ENCODE data around the gene NSUN6. TPM values are rescaled to one million over a fixed set of nuclear protein-coding genes. Genes with fewer than 3 reads are reported as not detected.

NSUN6 gene
- total and polyA plus RNA-seq, 4 donors = 16.3 to 47.6 (median 25.0) TPM

DNA sequence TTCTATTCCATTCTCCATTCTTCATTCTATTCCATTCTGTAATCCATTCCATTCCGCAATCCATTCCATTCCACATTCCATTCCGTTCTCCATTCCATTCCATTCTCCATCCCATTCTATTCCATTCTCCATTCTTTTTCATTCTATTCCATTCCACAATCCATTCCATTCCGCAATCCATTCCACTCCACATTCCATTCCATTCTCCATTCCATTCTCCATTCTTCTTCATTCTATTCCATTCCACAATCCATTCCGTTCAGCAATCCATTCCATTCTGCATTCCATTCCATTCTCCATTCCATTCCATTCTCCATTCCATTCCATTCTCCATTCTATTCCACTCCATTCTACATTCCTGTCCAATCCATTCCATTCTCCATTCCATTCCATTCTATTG, 85.2 kb downstream of the NSUN6 start:
- H3K4me3 ChIP-seq (ENCODE audit: low read depth in 1 of 3, low read length in 3 of 3) = no peak overlapping the region
- peaks cover 0 to 30% (median 23%) of the 10 kb centered on the region in 4 donors for H3K36me3 ChIP-seq (ENCODE audit: control insufficient read depth in 4 of 4, insufficient read depth in 3 of 4, low read depth in 1 of 4, low read length in 3 of 4)
- H3K27ac ChIP-seq (ENCODE audit: low read depth in 1 of 2, low read length in 2 of 2) = no peak overlapping the region
- TF ChIP-seq JUND (IDR thresholded peaks at IDR 0.05) = no peak
- TF ChIP-seq SP1 (IDR thresholded peaks at IDR 0.05) = no peak
- TF ChIP-seq, protein P1, sequence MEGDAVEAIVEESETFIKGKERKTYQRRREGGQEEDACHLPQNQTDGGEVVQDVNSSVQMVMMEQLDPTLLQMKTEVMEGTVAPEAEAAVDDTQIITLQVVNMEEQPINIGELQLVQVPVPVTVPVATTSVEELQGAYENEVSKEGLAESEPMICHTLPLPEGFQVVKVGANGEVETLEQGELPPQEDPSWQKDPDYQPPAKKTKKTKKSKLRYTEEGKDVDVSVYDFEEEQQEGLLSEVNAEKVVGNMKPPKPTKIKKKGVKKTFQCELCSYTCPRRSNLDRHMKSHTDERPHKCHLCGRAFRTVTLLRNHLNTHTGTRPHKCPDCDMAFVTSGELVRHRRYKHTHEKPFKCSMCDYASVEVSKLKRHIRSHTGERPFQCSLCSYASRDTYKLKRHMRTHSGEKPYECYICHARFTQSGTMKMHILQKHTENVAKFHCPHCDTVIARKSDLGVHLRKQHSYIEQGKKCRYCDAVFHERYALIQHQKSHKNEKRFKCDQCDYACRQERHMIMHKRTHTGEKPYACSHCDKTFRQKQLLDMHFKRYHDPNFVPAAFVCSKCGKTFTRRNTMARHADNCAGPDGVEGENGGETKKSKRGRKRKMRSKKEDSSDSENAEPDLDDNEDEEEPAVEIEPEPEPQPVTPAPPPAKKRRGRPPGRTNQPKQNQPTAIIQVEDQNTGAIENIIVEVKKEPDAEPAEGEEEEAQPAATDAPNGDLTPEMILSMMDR (IDR thresholded peaks at IDR 0.05; ENCODE audit: low read depth, low read length, missing input control) = no peak
- TF ChIP-seq YY1 (IDR thresholded peaks at IDR 0.05) = no peak
- TF ChIP-seq FOXA2 (IDR thresholded peaks at IDR 0.05) = no peak
- TF ChIP-seq EGR1 (IDR thresholded peaks at IDR 0.05; ENCODE audit: low read depth in 2 of 2) = no peak
- no peak for TF ChIP-seq RXRA (IDR thresholded peaks at IDR 0.05)
- TF ChIP-seq REST (IDR thresholded peaks at IDR 0.05) = no peak
- no peak for TF ChIP-seq FOXA1 (IDR thresholded peaks at IDR 0.05)
- no peak for TF ChIP-seq GABPA (IDR thresholded peaks at IDR 0.05 in 1 of 2, conservative IDR thresholded peaks at IDR 0.05 in 1 of 2)
- no peaks in the 10 kb centered on the region for H3K4me1 ChIP-seq (ENCODE audit: control insufficient read depth in 4 of 4, insufficient read depth in 4 of 4, low read length in 3 of 4)
- no peaks in the 10 kb centered on the region for H3K27me3 ChIP-seq (ENCODE audit: control insufficient read depth in 4 of 4, insufficient read depth in 4 of 4, low read length in 3 of 4)
- 99% methylated on average over 4 of the region's 4 CpGs for WGBS
- no peak for DNase-seq (ENCODE audit: low spot score)
- no peak overlapping the region for H3K9ac ChIP-seq (ENCODE audit: low read depth in 1 of 2, low read length in 2 of 2)
- peaks cover 1 to 5% (median 4%) of the 10 kb centered on the region in 4 donors for H3K9me3 ChIP-seq (ENCODE audit: control insufficient read depth in 4 of 4, low read length in 3 of 4)

- H3K36me3 ChIP-seq (ENCODE audit: control insufficient read depth in 4 of 4, insufficient read depth in 3 of 4, low read depth in 1 of 4, low read length in 3 of 4) = peaks cover 0 to 35% (median 30%) of the 10 kb centered on the region in 4 donors
- WGBS = 99% methylated on average over 5 of the region's 5 CpGs
- no peak overlapping the region for H3K27ac ChIP-seq (ENCODE audit: low read depth in 1 of 2, low read length in 2 of 2)
- peaks cover 1 to 8% (median 7%) of the 10 kb centered on the region in 4 donors for H3K9me3 ChIP-seq (ENCODE audit: control insufficient read depth in 4 of 4, low read length in 3 of 4)
- no peak overlapping the region for H3K4me3 ChIP-seq (ENCODE audit: low read depth in 1 of 3, low read length in 3 of 3)
- DNase-seq (ENCODE audit: low spot score) = no peak
- no peak for TF ChIP-seq FOXA1 (IDR thresholded peaks at IDR 0.05)
- TF ChIP-seq NR2F2 (IDR thresholded peaks at IDR 0.05) = no peak
- no peak for TF ChIP-seq HNF4G (IDR thresholded peaks at IDR 0.05)
- TF ChIP-seq HNF4A (conservative IDR thresholded peaks at IDR 0.05) = no peak
- TF ChIP-seq, protein P1 (IDR thresholded peaks at IDR 0.05; ENCODE audit: low read depth, low read length, missing input control) = no peak
- TF ChIP-seq RXRA (IDR thresholded peaks at IDR 0.05) = no peak
- no peaks in the 10 kb centered on the region for H3K27me3 ChIP-seq (ENCODE audit: control insufficient read depth in 4 of 4, insufficient read depth in 4 of 4, low read length in 3 of 4)
- no peaks in the 10 kb centered on the region for H3K4me1 ChIP-seq (ENCODE audit: control insufficient read depth in 4 of 4, insufficient read depth in 4 of 4, low read length in 3 of 4)
- H3K9ac ChIP-seq (ENCODE audit: low read depth in 1 of 2, low read length in 2 of 2) = no peak overlapping the region
Measured at GRCh38 chr10:18565006-18565405, 86.4 kb downstream of the NSUN6 start.
